Loucy (cell line): Measurements from ENCODE around the gene PRSS21.

Experiments used
- H2AFZ ChIP-seq: fragments of 200-600 bp; sonication (generic); 2 replicates; pipeline ENCODE4 v1.6.0; 2016; ENCODE audit warnings: antibody characterized with exemption, mild to moderate bottlenecking, low read length, moderate library complexity
- H3F3A ChIP-seq: fragments of 200-600 bp; 2 replicates; pipeline ENCODE4 v1.6.0; 2016; ENCODE audit warnings: antibody characterized with exemption, low read depth, mild to moderate bottlenecking
- H3K27me3 ChIP-seq: fragments of 200-600 bp; sonication (generic); 2 replicates; pipeline ENCODE4 v1.6.1; 2014; ENCODE audit warnings: low read length, mild to moderate bottlenecking; ENCODE audit not compliant: insufficient read depth, poor library complexity, severe bottlenecking
- H3K36me3 ChIP-seq: fragments of 200-600 bp; sonication (generic); 2 replicates; pipeline ENCODE4 v1.6.1; 2016; ENCODE audit warnings: low read length; ENCODE audit not compliant: insufficient read depth
- H3K4me1 ChIP-seq: fragments of 200-600 bp; sonication (generic); 2 replicates; pipeline ENCODE4 v1.5.1; 2014; ENCODE audit warnings: low read length, mild to moderate bottlenecking; ENCODE audit not compliant: insufficient read depth, poor library complexity, severe bottlenecking
- H3K4me2 ChIP-seq: fragments of 200-600 bp; sonication (generic); 2 replicates; pipeline ENCODE4 v1.6.0; 2014; ENCODE audit warnings: antibody characterized with exemption, low read length, low read depth, mild to moderate bottlenecking; ENCODE audit not compliant: poor library complexity, severe bottlenecking
- H3K4me3 ChIP-seq: fragments of 200-600 bp; sonication (generic); 2 replicates; pipeline ENCODE4 v1.5.1; 2014; ENCODE audit warnings: low read length, mild to moderate bottlenecking, mixed read lengths; ENCODE audit not compliant: poor library complexity, severe bottlenecking
- H3K79me2 ChIP-seq: fragments of 200-600 bp; sonication (generic); 2 replicates; pipeline ENCODE4 v1.6.1; 2014; ENCODE audit warnings: low read length; ENCODE audit not compliant: insufficient read depth
- H3K9ac ChIP-seq: fragments of 200-600 bp; sonication (generic); 2 replicates; pipeline ENCODE4 v1.6.0; 2014; ENCODE audit warnings: mild to moderate bottlenecking, low read depth, low read length, moderate library complexity; ENCODE audit not compliant: poor library complexity, severe bottlenecking
- H3K9me2 ChIP-seq: fragments of 200-600 bp; sonication (generic); replicated peaks from 2 replicates; pipeline ENCODE4 v1.6.1; 2016; ENCODE audit warnings: low read depth, low read length, mixed read lengths
- H3K9me3 ChIP-seq: fragments of 200-600 bp; sonication (generic); 2 replicates; pipeline ENCODE4 v1.6.1; 2014; ENCODE audit warnings: mild to moderate bottlenecking, antibody characterized with exemption, low read length, low read depth; ENCODE audit not compliant: insufficient read depth
- H4K20me1 ChIP-seq: fragments of 200-600 bp; sonication (generic); 2 replicates; pipeline ENCODE4 v1.6.0; 2014; ENCODE audit warnings: antibody characterized with exemption, low read length, mild to moderate bottlenecking; ENCODE audit not compliant: insufficient read depth, poor library complexity, severe bottlenecking
- EZH2phosphoT487 ChIP-seq: fragments of 200-600 bp; IDR thresholded peaks from 2 replicates; pipeline ENCODE4 v1.6.1; 2018; ENCODE audit warnings: antibody characterized with exemption, mild to moderate bottlenecking, moderate library complexity, borderline replicate concordance
- TF ChIP-seq, protein P1 (sequence below): fragments of 200-600 bp; sonication (generic); conservative IDR thresholded peaks from 2 replicates; pipeline ENCODE4 v1.5.1; 2014; ENCODE audit warnings: mild to moderate bottlenecking, antibody characterized with exemption, low read length

Gene PRSS21

DNA sequence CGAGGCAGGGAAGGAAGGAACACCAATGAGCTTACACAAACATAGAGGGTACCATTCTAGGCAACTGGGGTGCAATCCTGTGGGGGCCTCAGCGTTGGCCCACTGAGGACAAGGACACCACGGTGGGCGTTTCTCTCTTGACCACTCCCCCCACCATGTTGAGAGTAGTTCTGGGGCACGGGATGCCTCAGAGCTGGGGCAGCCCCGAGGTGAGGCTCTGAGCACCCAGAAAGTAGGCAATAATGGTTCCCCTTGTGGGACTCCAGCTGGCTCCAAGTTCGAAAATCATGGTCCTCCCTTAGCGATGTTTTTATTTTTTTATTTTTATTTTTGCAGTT, 5.1 kb downstream of the PRSS21 start:
- H3K9me3 ChIP-seq = no peaks in the 10 kb centered on the region
- H4K20me1 ChIP-seq = no peaks in the 10 kb centered on the region
- H3K9ac ChIP-seq = no peak overlapping the region
- H2AFZ ChIP-seq = no peak overlapping the region
- H3K27me3 ChIP-seq = no peaks in the 10 kb centered on the region
- no peaks in the 10 kb centered on the region for H3K79me2 ChIP-seq
- H3K4me2 ChIP-seq = no peak overlapping the region
- H3K36me3 ChIP-seq = no peaks in the 10 kb centered on the region
- TF ChIP-seq EZH2phosphoT487 = no peak
- TF ChIP-seq, protein P1, sequence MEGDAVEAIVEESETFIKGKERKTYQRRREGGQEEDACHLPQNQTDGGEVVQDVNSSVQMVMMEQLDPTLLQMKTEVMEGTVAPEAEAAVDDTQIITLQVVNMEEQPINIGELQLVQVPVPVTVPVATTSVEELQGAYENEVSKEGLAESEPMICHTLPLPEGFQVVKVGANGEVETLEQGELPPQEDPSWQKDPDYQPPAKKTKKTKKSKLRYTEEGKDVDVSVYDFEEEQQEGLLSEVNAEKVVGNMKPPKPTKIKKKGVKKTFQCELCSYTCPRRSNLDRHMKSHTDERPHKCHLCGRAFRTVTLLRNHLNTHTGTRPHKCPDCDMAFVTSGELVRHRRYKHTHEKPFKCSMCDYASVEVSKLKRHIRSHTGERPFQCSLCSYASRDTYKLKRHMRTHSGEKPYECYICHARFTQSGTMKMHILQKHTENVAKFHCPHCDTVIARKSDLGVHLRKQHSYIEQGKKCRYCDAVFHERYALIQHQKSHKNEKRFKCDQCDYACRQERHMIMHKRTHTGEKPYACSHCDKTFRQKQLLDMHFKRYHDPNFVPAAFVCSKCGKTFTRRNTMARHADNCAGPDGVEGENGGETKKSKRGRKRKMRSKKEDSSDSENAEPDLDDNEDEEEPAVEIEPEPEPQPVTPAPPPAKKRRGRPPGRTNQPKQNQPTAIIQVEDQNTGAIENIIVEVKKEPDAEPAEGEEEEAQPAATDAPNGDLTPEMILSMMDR = no peak
- no peak overlapping the region for H3K4me3 ChIP-seq
- H3K4me1 ChIP-seq = no peaks in the 10 kb centered on the region
- H3F3A ChIP-seq = no peaks in the 10 kb centered on the region
- H3K9me2 ChIP-seq = no peaks in the 10 kb centered on the region

DNA sequence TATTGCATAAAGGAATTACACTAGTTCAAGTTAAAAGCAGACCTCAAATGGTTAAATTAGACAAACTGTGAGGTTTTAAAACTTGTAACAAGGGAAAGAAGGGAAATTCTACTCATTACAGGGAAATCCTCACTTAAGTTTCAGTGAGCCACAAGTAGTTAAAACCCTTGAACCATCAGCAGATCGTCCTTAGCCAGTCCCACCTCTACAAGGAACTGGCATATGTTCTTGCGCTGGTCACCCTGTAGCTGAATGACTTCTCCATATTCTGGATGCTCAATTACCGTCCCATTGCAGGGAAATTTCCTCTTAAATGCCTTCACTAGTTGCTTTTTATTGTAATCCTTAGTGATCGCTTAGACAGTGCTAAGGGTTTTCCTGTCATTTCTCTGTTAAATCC, 5.5 kb downstream of the PRSS21 start:
- H3K4me2 ChIP-seq = no peak overlapping the region
- no peak overlapping the region for H3K9ac ChIP-seq
- no peak for TF ChIP-seq EZH2phosphoT487
- TF ChIP-seq, protein P1 = no peak
- no peaks in the 10 kb centered on the region for H3K36me3 ChIP-seq
- H3K9me2 ChIP-seq = no peaks in the 10 kb centered on the region
- H3K4me3 ChIP-seq = no peak overlapping the region
- H3K9me3 ChIP-seq = no peaks in the 10 kb centered on the region
- H4K20me1 ChIP-seq = no peaks in the 10 kb centered on the region
- no peak overlapping the region for H2AFZ ChIP-seq
- no peaks in the 10 kb centered on the region for H3K79me2 ChIP-seq
- H3K27me3 ChIP-seq = no peaks in the 10 kb centered on the region
- H3F3A ChIP-seq = no peaks in the 10 kb centered on the region
- no peaks in the 10 kb centered on the region for H3K4me1 ChIP-seq

GRCh38 chr16:2824626-2825025, 7.6 kb downstream of the PRSS21 start:
- Histone ChIP-seq H3K9me3 (no peaks in the 10 kb centered on the region), H3F3A (no peaks in the 10 kb centered on the region), H3K27me3 (no peaks in the 10 kb centered on the region), H3K79me2 (no peaks in the 10 kb centered on the region), H3K9me2 (no peaks in the 10 kb centered on the region), H3K9ac (no peak overlapping the region), H3K4me3 (no peak overlapping the region), H3K4me1 (no peaks in the 10 kb centered on the region), H2AFZ (no peak overlapping the region), H3K36me3 (no peaks in the 10 kb centered on the region), H4K20me1 (no peaks in the 10 kb centered on the region), H3K4me2 (no peak overlapping the region)
- TF ChIP-seq, protein P1 = no peak
- no peak for TF ChIP-seq EZH2phosphoT487
